ENCODE measurements around the gene P2RX1. TPM values are rescaled to one million over a fixed set of nuclear protein-coding genes. Genes with fewer than 3 reads are reported as not detected.
A peak's percentile ranks its signal among the peaks of the same experiment; 100 is the strongest.

Gene P2RX1
- total and polyA plus RNA-seq, 2 experiments from 2014 or later, result 3.2 to 3.6 TPM

- Histone ChIP-seq H3K4me1 (ENCODE audit: low read depth) (no peaks in the 10 kb centered on the region), H3K27ac (no peak overlapping the region), H3K4me3 (no peak overlapping the region), H3K27me3 (no peaks in the 10 kb centered on the region), H3K36me3 (no peaks in the 10 kb centered on the region), H3K9me3 (ENCODE audit: low read depth) (no peaks in the 10 kb centered on the region)
- no peak for TF ChIP-seq CTCF (IDR thresholded peaks at IDR 0.05; ENCODE audit: low read depth, low read length)
- DNase-seq (ENCODE audit: low read depth in 1 of 2, low spot score in 1 of 2), result peak; percentile 65 to 92
Observed at GRCh38 chr17:3944485-3945388, 28.5 kb upstream of the P2RX1 start.

GRCh38 chr17:3943240-3943891, 27.1 kb upstream of the P2RX1 start:
- no peak for TF ChIP-seq CTCF (IDR thresholded peaks at IDR 0.05; ENCODE audit: low read depth, low read length)
- Histone ChIP-seq H3K4me3 (no peak overlapping the region), H3K27ac (no peak overlapping the region), H3K9me3 (ENCODE audit: low read depth) (no peaks in the 10 kb centered on the region), H3K36me3 (no peaks in the 10 kb centered on the region), H3K4me1 (ENCODE audit: low read depth) (no peaks in the 10 kb centered on the region), H3K27me3 (no peaks in the 10 kb centered on the region)
- DNase-seq (ENCODE audit: low read depth in 1 of 2, low spot score in 1 of 2), result no peak

- H3K27me3 ChIP-seq, result no peaks in the 10 kb centered on the region
- no peak overlapping the region for H3K27ac ChIP-seq
- DNase-seq (ENCODE audit: low read depth in 1 of 2, low spot score in 1 of 2), result no peak
- H3K36me3 ChIP-seq, result no peaks in the 10 kb centered on the region
- no peaks in the 10 kb centered on the region for H3K9me3 ChIP-seq (ENCODE audit: low read depth)
- H3K4me1 ChIP-seq (ENCODE audit: low read depth), result no peaks in the 10 kb centered on the region
- no peak overlapping the region for H3K4me3 ChIP-seq
- TF ChIP-seq CTCF (IDR thresholded peaks at IDR 0.05; ENCODE audit: low read depth, low read length), result no peak
Observed at GRCh38 chr17:3940965-3941698, 24.9 kb upstream of the P2RX1 start.

- TF ChIP-seq CTCF (IDR thresholded peaks at IDR 0.05; ENCODE audit: low read depth, low read length), result no peak
- Histone ChIP-seq H3K36me3 (no peaks in the 10 kb centered on the region), H3K27ac (no peak overlapping the region), H3K4me3 (no peak overlapping the region), H3K9me3 (ENCODE audit: low read depth) (no peaks in the 10 kb centered on the region), H3K27me3 (no peaks in the 10 kb centered on the region), H3K4me1 (ENCODE audit: low read depth) (no peaks in the 10 kb centered on the region)
- DNase-seq (ENCODE audit: low read depth in 1 of 2, low spot score in 1 of 2), result no peak
Observed at GRCh38 chr17:3937359-3937758, 21.1 kb upstream of the P2RX1 start.

- no peaks in the 10 kb centered on the region for H3K36me3 ChIP-seq
- TF ChIP-seq CTCF (IDR thresholded peaks at IDR 0.05; ENCODE audit: low read depth, low read length), result no peak
- no peaks in the 10 kb centered on the region for H3K27me3 ChIP-seq
- H3K9me3 ChIP-seq (ENCODE audit: low read depth), result no peaks in the 10 kb centered on the region
- DNase-seq (ENCODE audit: low read depth in 1 of 2, low spot score in 1 of 2), result peak in 1 of 2 donors; percentile 55
- H3K4me3 ChIP-seq, result no peak overlapping the region
- no peaks in the 10 kb centered on the region for H3K4me1 ChIP-seq (ENCODE audit: low read depth)
- H3K27ac ChIP-seq, result no peak overlapping the region
Observed at GRCh38 chr17:3935825-3936355, 19.6 kb upstream of the P2RX1 start.
